Measurements from ENCODE around the gene PDLIM7.

The PDLIM7 gene

GRCh38 chr5:177474846-177475562 lies 22.4 kb downstream of the PDLIM7 start:
- DNase-seq (ENCODE audit: low read depth): no peak

GRCh38 chr5:177474002-177474476 lies 23.4 kb downstream of the PDLIM7 start:
- DNase-seq (ENCODE audit: low read depth): no peak

- DNase-seq (ENCODE audit: low read depth): no peak
Measured at GRCh38 chr5:177473443-177474001, 23.9 kb downstream of the PDLIM7 start, which contains the start of gene DBN1. DBN1 (minus strand) TSS chr5:177473634; CDS start chr5:177473521, 113 bp downstream.

- DNase-seq (ENCODE audit: low read depth): peak; percentile 36
Measured at GRCh38 chr5:177472460-177473442, 24.7 kb downstream of the PDLIM7 start.

- DNase-seq (ENCODE audit: low read depth): no peak
Measured at GRCh38 chr5:177471610-177472356, 25.6 kb downstream of the PDLIM7 start.

- no peak for DNase-seq (ENCODE audit: low read depth)
Measured at GRCh38 chr5:177470759-177471536, 26.5 kb downstream of the PDLIM7 start.

GRCh38 chr5:177469750-177470525 lies 27.5 kb downstream of the PDLIM7 start:
- no peak for DNase-seq (ENCODE audit: low read depth)

- no peak for DNase-seq (ENCODE audit: low read depth)
Measured at GRCh38 chr5:177468685-177469628, 28.4 kb downstream of the PDLIM7 start.

- no peak for DNase-seq (ENCODE audit: low read depth)
Measured at GRCh38 chr5:177468329-177468684, 29.1 kb downstream of the PDLIM7 start.

- no peak for DNase-seq (ENCODE audit: low read depth)
Measured at GRCh38 chr5:177467436-177467835, 30.0 kb downstream of the PDLIM7 start.

GRCh38 chr5:177466861-177467260 lies 30.5 kb downstream of the PDLIM7 start:
- DNase-seq (ENCODE audit: low read depth): no peak

- DNase-seq (ENCODE audit: low read depth): no peak
Measured at GRCh38 chr5:177465044-177465443, 32.4 kb downstream of the PDLIM7 start.

- DNase-seq (ENCODE audit: low read depth): no peak
Measured at GRCh38 chr5:177462021-177462670, 35.3 kb downstream of the PDLIM7 start.

GRCh38 chr5:177459819-177460628 lies 37.4 kb downstream of the PDLIM7 start:
- DNase-seq (ENCODE audit: low read depth): no peak

GRCh38 chr5:177459357-177459756 lies 38.0 kb downstream of the PDLIM7 start:
- DNase-seq (ENCODE audit: low read depth): no peak

GRCh38 chr5:177458912-177459350 lies 38.5 kb downstream of the PDLIM7 start:
- no peak for DNase-seq (ENCODE audit: low read depth)

- no peak for DNase-seq (ENCODE audit: low read depth)
Measured at GRCh38 chr5:177457852-177458681, 39.3 kb downstream of the PDLIM7 start.

All from stimulated activated CD4-positive, alpha-beta T cell treated with anti-CD3 and anti-CD28 coated beads, Interleukin-2, amount 100 ng/mL, for 4 hours (primary cell).